GM23338 (cell line): ENCODE measurements around the gene PCDHGA5. TPM values are rescaled to one million over a fixed set of nuclear protein-coding genes. Genes with fewer than 3 reads are reported as not detected.
A peak's percentile ranks its signal among the peaks of the same experiment; 100 is the strongest.
"Not testable (repeated sequence)": the region's sequence is repeated elsewhere in the genome, so short reads cannot be mapped to it uniquely, and the experiment has no call there.

Experiments
- ATAC-seq: fragments of 200-7000 bp; cut with Tn5 transposase; 3 replicates; pipeline ENCODE4 v1.9.1; 2020
- DNase-seq: peaks from one replicate; pipeline ENCODE4 v3.0.0-alpha.2; 2015; ENCODE audit warnings: low spot score
- H2AFZ ChIP-seq: fragments of 200-600 bp; sonication (generic); 2 replicates; pipeline ENCODE4 v1.8.0; 2016; ENCODE audit warnings: antibody characterized with exemption, mild to moderate bottlenecking, moderate library complexity
- H3F3A ChIP-seq: fragments of 200-600 bp; sonication (generic); replicated peaks from 2 replicates; pipeline ENCODE4 v1.8.0; 2017; ENCODE audit warnings: antibody characterized with exemption, mixed run types, low read depth
- H3K27ac ChIP-seq: fragments of 200-600 bp; sonication (generic); 2 replicates; pipeline ENCODE4 v1.6.1; 2016; ENCODE audit warnings: low read depth
- H3K27me3 ChIP-seq: fragments of 200-600 bp; sonication (generic); 2 replicates; pipeline ENCODE4 v1.8.0; 2016; ENCODE audit warnings: mild to moderate bottlenecking, mixed run types, moderate library complexity; ENCODE audit not compliant: insufficient read depth
- H3K36me3 ChIP-seq: fragments of 200-600 bp; sonication (generic); 2 replicates; pipeline ENCODE4 v1.8.0; 2016; ENCODE audit warnings: mild to moderate bottlenecking; ENCODE audit not compliant: insufficient read depth
- H3K4me1 ChIP-seq: fragments of 200-600 bp; sonication (generic); 2 replicates; pipeline ENCODE4 v1.8.0; 2016; ENCODE audit warnings: mild to moderate bottlenecking, moderate library complexity; ENCODE audit not compliant: insufficient read depth
- H3K4me2 ChIP-seq: fragments of 200-600 bp; sonication (generic); 2 replicates; pipeline ENCODE4 v1.7.1; 2017; ENCODE audit warnings: mixed run types
- H3K4me3 ChIP-seq: fragments of 200-600 bp; sonication (generic); 2 replicates; pipeline ENCODE4 v1.6.1; 2016; ENCODE audit warnings: mixed run types
- H3K79me2 ChIP-seq: fragments of 200-600 bp; sonication (generic); replicated peaks from 2 replicates; pipeline ENCODE4 v1.8.0; 2017; ENCODE audit warnings: mild to moderate bottlenecking; ENCODE audit not compliant: insufficient read depth
- H3K9me2 ChIP-seq: fragments of 200-600 bp; sonication (generic); 2 replicates; pipeline ENCODE4 v1.8.0; 2017; ENCODE audit not compliant: insufficient read depth
- H4K20me1 ChIP-seq: fragments of 200-600 bp; sonication (generic); replicated peaks from 2 replicates; pipeline ENCODE4 v1.8.0; 2017; ENCODE audit warnings: mild to moderate bottlenecking; ENCODE audit not compliant: insufficient read depth
- H3K27ac Mint-ChIP-seq: 2 replicates; pipeline ENCODE4 v1.8.0; 2020; ENCODE audit warnings: inconsistent platforms, mild to moderate bottlenecking, moderate library complexity, mixed read lengths
- H3K27me3 Mint-ChIP-seq: 3 replicates; pipeline ENCODE4 v1.8.0; 2022; ENCODE audit warnings: low read depth, mild to moderate bottlenecking, moderate library complexity, mixed read lengths, inconsistent platforms; ENCODE audit not compliant: insufficient read depth, poor library complexity
- H3K36me3 Mint-ChIP-seq: 3 replicates; pipeline ENCODE4 v1.8.0; 2021; ENCODE audit warnings: low read depth, mild to moderate bottlenecking, inconsistent platforms, moderate library complexity, mixed read lengths
- H3K4me1 Mint-ChIP-seq: 3 replicates; pipeline ENCODE4 v1.8.0; 2020; ENCODE audit warnings: mild to moderate bottlenecking, inconsistent platforms, mixed read lengths
- H3K4me3 Mint-ChIP-seq: 3 replicates; pipeline ENCODE4 v1.8.0; 2021; ENCODE audit warnings: moderate library complexity, mild to moderate bottlenecking, inconsistent platforms, mixed read lengths
- H3K9me3 Mint-ChIP-seq: 3 replicates; pipeline ENCODE4 v1.8.0; 2020; ENCODE audit warnings: moderate library complexity, mild to moderate bottlenecking, inconsistent platforms, mixed read lengths
- CREB1 ChIP-seq: fragments of 250-450 bp; sonication (Bioruptor Pico); IDR thresholded peaks from 2 replicates; pipeline ENCODE4 v1.5.0; 2020; ENCODE audit warnings: low read depth, mild to moderate bottlenecking, moderate library complexity
- CTCF ChIP-seq, 2 experiments: fragments of 200-600 bp in 1 of 2; sonication (generic) in 1 of 2; conservative IDR thresholded peaks; 2 replicates each; pipeline versions ENCODE4 v1.5.1 to v1.6.1; 2016 to 2017; ENCODE audit warnings: antibody characterized with exemption in 2 of 2, low read depth in 2 of 2, mild to moderate bottlenecking in 2 of 2, moderate library complexity in 1 of 2
- ETS1 ChIP-seq: IDR thresholded peaks from 2 replicates; pipeline ENCODE4 v1.6.1; 2016; ENCODE audit warnings: antibody characterized with exemption
- EZH2phosphoT487 ChIP-seq: fragments of 200-600 bp; sonication (generic); IDR thresholded peaks from one replicate; pipeline ENCODE4 v1.8.1; 2018; ENCODE audit warnings: antibody characterized with exemption; ENCODE audit not compliant: unreplicated experiment
- JUNB ChIP-seq: IDR thresholded peaks from one replicate; pipeline ENCODE4 v1.6.1; 2016; ENCODE audit warnings: antibody characterized with exemption; ENCODE audit not compliant: unreplicated experiment
- NANOG ChIP-seq: IDR thresholded peaks from 2 replicates; pipeline ENCODE4 v1.6.1; 2016; ENCODE audit warnings: antibody characterized with exemption, borderline replicate concordance
- POLR2AphosphoS5 ChIP-seq: IDR thresholded peaks from 2 replicates; pipeline ENCODE4 v1.6.1; 2016; ENCODE audit warnings: antibody characterized with exemption, low read depth
- ZNF331 ChIP-seq: fragments of 250-450 bp; sonication (Bioruptor Pico); IDR thresholded peaks from 2 replicates; pipeline ENCODE4 v1.5.0; 2020; ENCODE audit warnings: low read depth, mild to moderate bottlenecking, moderate library complexity
- long read RNA-seq: library from polyadenylated mRNA; unstranded; transcript quantifications from one replicate; pipeline ENCODE4 v2.0.0, GENCODE V29; 2020; ENCODE audit not compliant: unreplicated experiment
- polyA plus RNA-seq: library from polyadenylated mRNA; unstranded; fragments of >200 nt; fragmentation: Nextera tagmentation; extraction: Ambion mirVana; gene quantifications from 2 replicates; pipeline ENCODE4 v1.2.1, GENCODE V29; 2016
- total RNA-seq: library from RNA; depleted of rRNA; stranded (reverse); fragments of >200 nt; shearing (Covaris generic); gene quantifications from 2 replicates; pipeline ENCODE4 v1.2.3, GENCODE V29; 2014; rRNA removed
- TF ChIP-seq, protein P1 (sequence below): IDR thresholded peaks from one replicate; pipeline ENCODE4 v1.6.1; 2018; ENCODE audit warnings: antibody characterized with exemption; ENCODE audit not compliant: unreplicated experiment

Gene PCDHGA5
- 2.9 and 3.1 TPM in 2 replicates for total RNA-seq
- 0.49 and 0.55 TPM in 2 replicates for polyA plus RNA-seq
- long read RNA-seq, result 0 reads

GRCh38 chr5:141363952-141364660, at the start of gene PCDHGA5:
Gene PCDHGA5, plus strand, starts transcription at chr5:141364162. Its CDS starts 169 bp downstream, at chr5:141364331.
- no peaks in the 10 kb centered on the region for H4K20me1 ChIP-seq
- DNase-seq (no peak), ATAC-seq (no peak)
- no peak within 1 kb of the TSS for H2AFZ ChIP-seq
- H3K27me3 ChIP-seq, result no peaks in the 10 kb centered on the region
- peaks cover 14% of the 10 kb centered on the region for H3K4me1 Mint-ChIP-seq
- TF ChIP-seq NANOG, result no peak
- no peak for TF ChIP-seq CREB1 (CRISPR knock-in tag)
- peak in 1 of 2 experiments; percentile 37; a peak in 2 of 4 replicates for TF ChIP-seq CTCF (conservative IDR thresholded peaks at IDR 0.05; ENCODE audit: low read depth in 2 of 2)
- peak within 1 kb of the TSS; percentile 42 for H3K4me2 ChIP-seq
- no peaks in the 10 kb centered on the region for H3K79me2 ChIP-seq
- H3F3A ChIP-seq, result 0 out of 2 replicates have a peak, but pooled peaks cover 3% of the 10 kb centered on the region
- peak within 1 kb of the TSS; percentile 15 for H3K4me3 ChIP-seq
- no peak within 1 kb of the TSS for H3K27ac Mint-ChIP-seq
- peaks cover 14% of the 10 kb centered on the region for H3K27me3 Mint-ChIP-seq
- no peaks in the 10 kb centered on the region for H3K9me2 ChIP-seq
- H3K4me1 ChIP-seq, result peaks cover 17% of the 10 kb centered on the region; the same call in 1 of the 2 replicates
- H3K4me3 Mint-ChIP-seq, result no peak within 1 kb of the TSS
- peaks cover 4% of the 10 kb centered on the region; the same call in 1 of the 2 replicates for H3K36me3 ChIP-seq
- no peak within 1 kb of the TSS for H3K27ac ChIP-seq
- H3K9me3 Mint-ChIP-seq, result peaks cover 71% of the 10 kb centered on the region
- peaks cover 64% of the 10 kb centered on the region for H3K36me3 Mint-ChIP-seq

GRCh38 chr5:141316963-141317362, 47.0 kb upstream of the PCDHGA5 start:
- not testable (repeated sequence) for H3K27ac ChIP-seq, H3K27me3 ChIP-seq, H3K4me2 ChIP-seq, H3K4me3 Mint-ChIP-seq, H3K9me2 ChIP-seq, H3K4me3 ChIP-seq, H3F3A ChIP-seq, DNase-seq, H3K27ac Mint-ChIP-seq, H2AFZ ChIP-seq, ATAC-seq
- peaks cover 13% of the 10 kb centered on the region for H3K36me3 ChIP-seq
- peaks cover 15% of the 10 kb centered on the region for H3K27me3 Mint-ChIP-seq
- peaks cover 10% of the 10 kb centered on the region for H3K4me1 Mint-ChIP-seq
- H4K20me1 ChIP-seq, result peaks cover 24% of the 10 kb centered on the region
- peaks cover 47% of the 10 kb centered on the region for H3K79me2 ChIP-seq
- peaks cover 53% of the 10 kb centered on the region for H3K9me3 Mint-ChIP-seq
- peaks cover 14% of the 10 kb centered on the region; the same call in 1 of the 2 replicates for H3K4me1 ChIP-seq
- peaks cover 63% of the 10 kb centered on the region for H3K36me3 Mint-ChIP-seq

DNA sequence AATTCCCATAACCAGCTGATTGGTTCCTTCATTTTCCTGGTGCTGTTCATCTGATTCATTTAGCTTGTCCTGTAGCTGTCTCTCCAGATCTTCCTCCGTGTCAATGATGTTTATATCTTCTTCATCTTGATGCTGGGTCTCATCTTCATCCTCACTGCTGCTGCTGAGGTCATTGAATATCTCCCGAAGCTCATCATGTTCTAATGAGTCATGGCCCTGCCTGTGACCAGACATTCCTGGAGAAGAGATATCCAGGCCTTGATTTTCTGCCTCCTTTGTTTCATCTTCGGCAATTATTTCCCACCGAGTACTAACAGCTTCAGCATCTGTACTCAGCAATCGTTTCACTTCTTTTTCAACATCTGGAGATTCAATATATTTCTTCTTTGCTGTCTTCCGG, 44.8 kb upstream of the PCDHGA5 start:
- Histone ChIP-seq H3K27ac (no peak overlapping the region), H3K27me3 (no peaks in the 10 kb centered on the region), H3K4me1 (peaks cover 14% of the 10 kb centered on the region; the same call in 1 of the 2 replicates), H3K4me2 (peak overlapping the region; percentile 80), H3K79me2 (peaks cover 44% of the 10 kb centered on the region), H3K4me3 (peak overlapping the region; percentile 67), H3F3A (no peaks in the 10 kb centered on the region), H3K9me2 (no peaks in the 10 kb centered on the region), H4K20me1 (peaks cover 24% of the 10 kb centered on the region), H3K36me3 (peaks cover 13% of the 10 kb centered on the region), H2AFZ (no peak overlapping the region)
- H3K9me3 Mint-ChIP-seq, result peaks cover 53% of the 10 kb centered on the region
- H3K27me3 Mint-ChIP-seq, result peaks cover 15% of the 10 kb centered on the region
- DNase-seq (no peak), ATAC-seq (no peak)
- H3K4me1 Mint-ChIP-seq, result peaks cover 10% of the 10 kb centered on the region
- H3K27ac Mint-ChIP-seq, result no peak overlapping the region
- H3K4me3 Mint-ChIP-seq, result peak overlapping the region; percentile 95
- peaks cover 57% of the 10 kb centered on the region for H3K36me3 Mint-ChIP-seq
- no peak for TF ChIP-seq EZH2phosphoT487
- TF ChIP-seq ETS1, result no peak
- TF ChIP-seq, protein P1, sequence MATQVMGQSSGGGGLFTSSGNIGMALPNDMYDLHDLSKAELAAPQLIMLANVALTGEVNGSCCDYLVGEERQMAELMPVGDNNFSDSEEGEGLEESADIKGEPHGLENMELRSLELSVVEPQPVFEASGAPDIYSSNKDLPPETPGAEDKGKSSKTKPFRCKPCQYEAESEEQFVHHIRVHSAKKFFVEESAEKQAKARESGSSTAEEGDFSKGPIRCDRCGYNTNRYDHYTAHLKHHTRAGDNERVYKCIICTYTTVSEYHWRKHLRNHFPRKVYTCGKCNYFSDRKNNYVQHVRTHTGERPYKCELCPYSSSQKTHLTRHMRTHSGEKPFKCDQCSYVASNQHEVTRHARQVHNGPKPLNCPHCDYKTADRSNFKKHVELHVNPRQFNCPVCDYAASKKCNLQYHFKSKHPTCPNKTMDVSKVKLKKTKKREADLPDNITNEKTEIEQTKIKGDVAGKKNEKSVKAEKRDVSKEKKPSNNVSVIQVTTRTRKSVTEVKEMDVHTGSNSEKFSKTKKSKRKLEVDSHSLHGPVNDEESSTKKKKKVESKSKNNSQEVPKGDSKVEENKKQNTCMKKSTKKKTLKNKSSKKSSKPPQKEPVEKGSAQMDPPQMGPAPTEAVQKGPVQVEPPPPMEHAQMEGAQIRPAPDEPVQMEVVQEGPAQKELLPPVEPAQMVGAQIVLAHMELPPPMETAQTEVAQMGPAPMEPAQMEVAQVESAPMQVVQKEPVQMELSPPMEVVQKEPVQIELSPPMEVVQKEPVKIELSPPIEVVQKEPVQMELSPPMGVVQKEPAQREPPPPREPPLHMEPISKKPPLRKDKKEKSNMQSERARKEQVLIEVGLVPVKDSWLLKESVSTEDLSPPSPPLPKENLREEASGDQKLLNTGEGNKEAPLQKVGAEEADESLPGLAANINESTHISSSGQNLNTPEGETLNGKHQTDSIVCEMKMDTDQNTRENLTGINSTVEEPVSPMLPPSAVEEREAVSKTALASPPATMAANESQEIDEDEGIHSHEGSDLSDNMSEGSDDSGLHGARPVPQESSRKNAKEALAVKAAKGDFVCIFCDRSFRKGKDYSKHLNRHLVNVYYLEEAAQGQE, result no peak
- TF ChIP-seq ZNF331, result no peak
- TF ChIP-seq POLR2AphosphoS5, result no peak
- no peak for TF ChIP-seq JUNB
